ENCODE measurements around the gene BBX. TPM values are rescaled to one million over a fixed set of nuclear protein-coding genes. Genes with fewer than 3 reads are reported as not detected.

The BBX gene
- total RNA-seq, 3 donors from 2014 or later = 37.1 to 42.8 (median 39.0) TPM

- H3K4me3 Mint-ChIP-seq = no peak overlapping the region
- H3K4me1 Mint-ChIP-seq (ENCODE audit: low read depth) = peaks cover 22% of the 10 kb centered on the region
- no peaks in the 10 kb centered on the region for H3K9me3 Mint-ChIP-seq
- peaks cover 9% of the 10 kb centered on the region for H3K36me3 Mint-ChIP-seq (ENCODE audit: insufficient read depth)
- H3K27me3 Mint-ChIP-seq (ENCODE audit: low read depth) = no peaks in the 10 kb centered on the region
- DNase-seq = no peak
- no peak for ATAC-seq
Observed at GRCh38 chr3:107662586-107662985, 139.8 kb downstream of the BBX start.

DNA sequence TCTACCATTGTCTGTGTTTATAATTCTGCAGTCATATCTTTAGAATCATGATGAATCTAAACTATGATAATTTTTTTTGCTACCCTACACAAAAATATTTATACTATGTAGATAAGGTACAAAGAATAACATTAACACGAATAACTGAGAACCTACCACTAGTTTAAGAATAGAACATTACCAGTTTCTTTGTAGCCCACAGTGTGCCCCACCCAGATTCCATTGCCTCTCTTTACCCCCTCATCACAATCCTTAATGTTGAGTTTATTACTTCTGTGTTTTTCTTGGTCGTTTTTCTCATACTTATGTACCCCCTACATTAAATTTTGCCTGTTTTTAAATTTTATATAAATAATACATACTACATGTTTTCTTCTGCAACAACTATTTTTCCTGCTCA lies 140.5 kb downstream of the BBX start:
- no peak overlapping the region for H3K4me3 Mint-ChIP-seq

GRCh38 chr3:107664614-107665013 lies 141.9 kb downstream of the BBX start:
- DNase-seq (no peak), ATAC-seq (no peak)
- no peak overlapping the region for H3K4me3 Mint-ChIP-seq
- no peaks in the 10 kb centered on the region for H3K27me3 Mint-ChIP-seq (ENCODE audit: low read depth)
- peaks cover 9% of the 10 kb centered on the region for H3K36me3 Mint-ChIP-seq (ENCODE audit: insufficient read depth)
- H3K4me1 Mint-ChIP-seq (ENCODE audit: low read depth) = peaks cover 27% of the 10 kb centered on the region
- no peaks in the 10 kb centered on the region for H3K9me3 Mint-ChIP-seq

More for the DNA sequence above, 140.5 kb downstream of the BBX start:
- H3K4me1 Mint-ChIP-seq (ENCODE audit: low read depth) = peaks cover 25% of the 10 kb centered on the region
- H3K9me3 Mint-ChIP-seq = no peaks in the 10 kb centered on the region
- no peaks in the 10 kb centered on the region for H3K27me3 Mint-ChIP-seq (ENCODE audit: low read depth)
- ATAC-seq = no peak
- peaks cover 9% of the 10 kb centered on the region for H3K36me3 Mint-ChIP-seq (ENCODE audit: insufficient read depth)
- no peak for DNase-seq

GRCh38 chr3:107665351-107665750 lies 142.6 kb downstream of the BBX start:
- Mint-ChIP-seq H3K36me3 (ENCODE audit: insufficient read depth) (peaks cover 9% of the 10 kb centered on the region), H3K27me3 (ENCODE audit: low read depth) (no peaks in the 10 kb centered on the region), H3K9me3 (no peaks in the 10 kb centered on the region), H3K4me3 (no peak overlapping the region), H3K4me1 (ENCODE audit: low read depth) (peaks cover 27% of the 10 kb centered on the region)
- no peak for ATAC-seq
- DNase-seq = no peak

DNA sequence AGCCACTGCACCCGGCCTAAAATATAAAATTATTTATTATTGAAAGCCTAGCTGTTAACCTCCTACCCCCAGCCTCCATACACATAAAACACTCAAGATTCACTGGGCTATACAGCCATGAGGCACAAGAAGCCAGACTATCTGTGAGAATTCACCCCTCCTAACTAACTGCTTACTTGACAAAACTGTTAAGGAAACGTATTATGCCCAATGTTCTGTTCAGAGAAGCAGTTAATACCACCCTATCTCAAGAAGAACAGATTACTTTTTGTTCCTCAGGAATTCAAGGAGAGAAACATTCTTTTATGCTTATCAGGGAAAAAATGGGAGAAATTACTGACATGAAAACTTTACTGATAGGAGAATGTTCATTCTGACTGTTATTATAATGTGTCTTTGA lies 144.1 kb downstream of the BBX start:
- DNase-seq (no peak), ATAC-seq (no peak)
- peaks cover 6% of the 10 kb centered on the region for H3K36me3 Mint-ChIP-seq (ENCODE audit: insufficient read depth)
- H3K9me3 Mint-ChIP-seq = no peaks in the 10 kb centered on the region
- no peaks in the 10 kb centered on the region for H3K27me3 Mint-ChIP-seq (ENCODE audit: low read depth)
- H3K4me1 Mint-ChIP-seq (ENCODE audit: low read depth) = peaks cover 17% of the 10 kb centered on the region
- no peak overlapping the region for H3K4me3 Mint-ChIP-seq

GRCh38 chr3:107668416-107668815 lies 145.7 kb downstream of the BBX start:
- Mint-ChIP-seq H3K4me1 (ENCODE audit: low read depth) (peaks cover 13% of the 10 kb centered on the region), H3K4me3 (no peak overlapping the region), H3K9me3 (no peaks in the 10 kb centered on the region), H3K36me3 (ENCODE audit: insufficient read depth) (peaks cover 4% of the 10 kb centered on the region), H3K27me3 (ENCODE audit: low read depth) (no peaks in the 10 kb centered on the region)
- DNase-seq = no peak
- no peak for ATAC-seq

DNA sequence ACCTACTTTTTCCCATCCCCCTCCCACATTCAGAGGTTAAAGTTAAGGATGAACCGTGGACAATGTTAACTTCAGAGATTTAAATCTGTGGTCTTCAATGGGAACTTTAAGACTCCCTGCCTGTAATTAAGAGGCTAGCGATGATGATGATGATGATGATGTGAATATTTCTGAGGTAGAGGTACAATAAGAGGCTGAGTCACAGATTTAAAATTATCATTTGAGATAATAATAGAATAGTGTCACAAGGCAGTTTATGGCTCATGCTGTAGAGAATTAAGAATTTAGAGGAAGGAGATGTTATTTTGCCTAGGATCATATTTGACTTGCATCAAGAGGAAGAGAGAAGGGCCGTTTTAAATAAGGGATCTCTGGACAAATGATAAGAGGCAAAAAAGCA lies 146.2 kb downstream of the BBX start:
- peaks cover 13% of the 10 kb centered on the region for H3K4me1 Mint-ChIP-seq (ENCODE audit: low read depth)
- H3K36me3 Mint-ChIP-seq (ENCODE audit: insufficient read depth) = peaks cover 4% of the 10 kb centered on the region
- H3K27me3 Mint-ChIP-seq (ENCODE audit: low read depth) = no peaks in the 10 kb centered on the region
- H3K4me3 Mint-ChIP-seq = no peak overlapping the region
- no peaks in the 10 kb centered on the region for H3K9me3 Mint-ChIP-seq
- ATAC-seq = no peak
- DNase-seq = no peak

DNA sequence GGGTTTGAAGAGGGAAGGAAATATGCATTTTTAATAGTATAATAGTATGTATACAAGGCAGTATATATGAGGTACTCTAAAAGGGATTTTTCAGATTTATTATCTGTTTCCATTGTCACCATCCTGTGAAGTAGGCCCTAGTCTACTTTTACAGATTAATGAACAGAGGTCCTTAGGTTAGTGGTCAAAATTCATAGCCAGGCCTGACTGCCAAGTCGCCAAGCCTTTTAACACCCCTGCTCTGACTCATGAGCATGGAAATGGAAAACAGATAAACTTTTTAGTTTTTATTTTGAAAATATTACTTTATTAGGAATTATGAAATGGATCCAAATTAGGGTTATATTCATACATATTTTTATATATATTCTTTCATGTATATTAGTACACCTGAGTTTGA lies 146.9 kb downstream of the BBX start:
- H3K4me3 Mint-ChIP-seq = no peak overlapping the region
- H3K27me3 Mint-ChIP-seq (ENCODE audit: low read depth) = no peaks in the 10 kb centered on the region
- no peaks in the 10 kb centered on the region for H3K9me3 Mint-ChIP-seq
- H3K36me3 Mint-ChIP-seq (ENCODE audit: insufficient read depth) = peaks cover 4% of the 10 kb centered on the region
- no peak for DNase-seq
- H3K4me1 Mint-ChIP-seq (ENCODE audit: low read depth) = peaks cover 13% of the 10 kb centered on the region
- ATAC-seq = no peak

DNA sequence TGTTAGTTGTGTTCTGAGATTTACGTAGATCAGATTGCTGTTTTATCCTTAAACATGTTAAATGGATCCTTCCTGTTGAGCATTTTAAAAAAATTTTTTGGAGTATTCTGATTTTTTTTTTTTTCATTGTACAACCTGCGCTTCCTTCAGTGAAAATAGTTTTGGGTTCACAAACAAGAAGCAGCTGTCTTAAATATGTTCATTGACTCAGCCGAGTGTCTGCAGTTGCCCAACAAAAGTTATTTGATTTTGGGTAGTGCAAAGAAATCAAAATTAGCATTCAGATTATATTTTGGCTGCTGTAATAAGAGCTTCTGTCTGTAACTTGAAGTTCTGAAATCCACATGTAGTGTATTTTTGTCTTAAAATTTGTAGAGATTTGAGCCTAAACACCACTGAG lies 148.2 kb downstream of the BBX start:
- Mint-ChIP-seq H3K36me3 (ENCODE audit: insufficient read depth) (peaks cover 2% of the 10 kb centered on the region), H3K4me1 (ENCODE audit: low read depth) (peaks cover 20% of the 10 kb centered on the region), H3K4me3 (no peak overlapping the region), H3K27me3 (ENCODE audit: low read depth) (no peaks in the 10 kb centered on the region), H3K9me3 (no peaks in the 10 kb centered on the region)
- ATAC-seq (no peak), DNase-seq (no peak)

DNA sequence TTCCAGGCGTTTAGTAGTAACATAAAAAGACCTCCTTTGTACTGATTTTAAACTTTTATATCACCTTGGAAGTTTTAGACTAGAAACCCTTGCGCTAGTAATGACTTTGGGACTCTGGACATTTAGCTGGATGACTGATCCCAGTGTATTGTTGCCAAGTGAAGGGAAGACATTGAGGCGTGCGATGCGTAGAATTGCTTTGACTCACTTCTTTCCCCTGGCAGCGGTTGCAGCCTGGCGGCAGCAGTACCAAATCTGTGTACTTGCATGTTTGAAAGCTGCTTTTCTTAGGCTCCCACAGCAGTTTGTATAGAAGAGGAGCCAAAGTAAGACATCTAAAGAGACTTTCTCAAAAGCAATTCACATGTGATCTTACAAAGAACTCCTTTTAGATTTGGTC lies 151.6 kb downstream of the BBX start:
- no peaks in the 10 kb centered on the region for H3K27me3 Mint-ChIP-seq (ENCODE audit: low read depth)
- ATAC-seq (no peak), DNase-seq (no peak)
- peaks cover 17% of the 10 kb centered on the region for H3K4me1 Mint-ChIP-seq (ENCODE audit: low read depth)
- no peaks in the 10 kb centered on the region for H3K36me3 Mint-ChIP-seq (ENCODE audit: insufficient read depth)
- no peaks in the 10 kb centered on the region for H3K9me3 Mint-ChIP-seq
- H3K4me3 Mint-ChIP-seq = no peak overlapping the region

- no peak for DNase-seq
- H3K27me3 Mint-ChIP-seq (ENCODE audit: low read depth) = no peaks in the 10 kb centered on the region
- ATAC-seq = no peak
- H3K36me3 Mint-ChIP-seq (ENCODE audit: insufficient read depth) = no peaks in the 10 kb centered on the region
- H3K4me1 Mint-ChIP-seq (ENCODE audit: low read depth) = peaks cover 19% of the 10 kb centered on the region
- no peak overlapping the region for H3K4me3 Mint-ChIP-seq
- no peaks in the 10 kb centered on the region for H3K9me3 Mint-ChIP-seq
Observed at GRCh38 chr3:107675233-107675900, 152.6 kb downstream of the BBX start.

GRCh38 chr3:107676469-107677309 lies 153.9 kb downstream of the BBX start:
- DNase-seq (no peak), ATAC-seq (no peak)
- Mint-ChIP-seq H3K36me3 (ENCODE audit: insufficient read depth) (no peaks in the 10 kb centered on the region), H3K4me1 (ENCODE audit: low read depth) (peaks cover 24% of the 10 kb centered on the region), H3K9me3 (no peaks in the 10 kb centered on the region), H3K27me3 (ENCODE audit: low read depth) (no peaks in the 10 kb centered on the region), H3K4me3 (no peak overlapping the region)

DNA sequence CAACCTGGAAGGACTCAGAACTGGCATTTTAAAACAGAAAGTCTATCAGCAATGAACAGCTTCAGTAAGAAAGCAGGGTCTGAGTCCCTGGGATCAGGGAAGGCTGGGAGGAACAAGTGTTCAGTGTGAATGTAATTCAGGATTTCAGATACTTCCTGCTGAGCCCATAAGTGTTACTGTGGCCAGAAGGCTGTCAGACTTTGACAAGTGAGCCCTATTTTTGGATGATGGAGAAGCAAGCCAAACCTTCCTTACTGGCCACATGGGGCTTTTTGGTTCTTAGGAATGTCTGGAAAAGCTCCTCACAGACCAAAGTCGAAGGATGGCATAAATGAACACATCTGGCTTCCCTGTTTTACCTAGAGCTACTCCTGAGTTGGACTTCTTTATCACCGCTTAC lies 157.2 kb downstream of the BBX start:
- Mint-ChIP-seq H3K4me3 (no peak overlapping the region), H3K36me3 (ENCODE audit: insufficient read depth) (no peaks in the 10 kb centered on the region), H3K4me1 (ENCODE audit: low read depth) (peaks cover 38% of the 10 kb centered on the region), H3K9me3 (no peaks in the 10 kb centered on the region), H3K27me3 (ENCODE audit: low read depth) (no peaks in the 10 kb centered on the region)
- DNase-seq = no peak
- no peak for ATAC-seq

DNA sequence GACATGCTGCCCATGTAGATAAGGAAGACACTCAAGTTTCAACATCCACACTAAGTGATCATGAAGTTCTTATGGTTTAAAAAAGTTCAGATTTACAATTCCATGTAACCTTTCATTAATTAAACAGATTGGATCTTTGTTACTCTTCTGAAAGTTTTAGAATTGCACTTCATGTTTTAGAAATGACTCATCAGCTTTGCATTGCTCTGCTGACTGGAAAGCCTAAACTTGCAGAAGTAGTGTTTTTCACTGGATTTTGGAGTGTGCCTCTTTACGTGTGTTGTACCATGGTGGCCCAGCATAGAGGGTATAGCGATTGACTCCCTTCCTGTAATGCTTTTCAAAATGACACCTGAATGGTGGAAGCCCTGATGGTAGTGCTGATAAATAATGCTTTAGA lies 157.9 kb downstream of the BBX start:
- no peaks in the 10 kb centered on the region for H3K27me3 Mint-ChIP-seq (ENCODE audit: low read depth)
- ATAC-seq (no peak), DNase-seq (no peak)
- no peaks in the 10 kb centered on the region for H3K36me3 Mint-ChIP-seq (ENCODE audit: insufficient read depth)
- no peak overlapping the region for H3K4me3 Mint-ChIP-seq
- peaks cover 39% of the 10 kb centered on the region for H3K4me1 Mint-ChIP-seq (ENCODE audit: low read depth)
- H3K9me3 Mint-ChIP-seq = no peaks in the 10 kb centered on the region

- Mint-ChIP-seq H3K9me3 (no peaks in the 10 kb centered on the region), H3K4me1 (ENCODE audit: low read depth) (peaks cover 40% of the 10 kb centered on the region), H3K27me3 (ENCODE audit: low read depth) (no peaks in the 10 kb centered on the region), H3K36me3 (ENCODE audit: insufficient read depth) (no peaks in the 10 kb centered on the region), H3K4me3 (no peak overlapping the region)
- DNase-seq (no peak), ATAC-seq (no peak)
Observed at GRCh38 chr3:107681396-107681795, 158.6 kb downstream of the BBX start.
